Heart right ventricle (tissue), 16 donors: Measurements from ENCODE around the gene CAMK1D. TPM values are rescaled to one million over a fixed set of nuclear protein-coding genes. Genes with fewer than 3 reads are reported as not detected.

Experiments
- ATAC-seq, 8 donors: fragments of 200-7000 bp; cut with Tn5 transposase; one replicate each; pipeline ENCODE4 v1.9.1; 2020; ENCODE audit warnings: mild to moderate bottlenecking in 8 of 8, moderate library complexity in 8 of 8, moderate number of reproducible peaks in 1 of 8
- DNase-seq, 2 donors: peaks; one replicate each; pipeline ENCODE4 v3.0.0-alpha.2; 2020
- H3K27ac ChIP-seq, 10 donors: fragments of 200-600 bp; sonication (generic) in 2 of 10; one replicate each; pipeline versions ENCODE4 v1.5.0 to v1.8.0; 2020 to 2022; ENCODE audit warnings: mild to moderate bottlenecking in 3 of 10
- H3K27me3 ChIP-seq, 7 donors: fragments of 200-600 bp; one replicate each; pipeline ENCODE4 v1.8.0; 2021 to 2022; ENCODE audit warnings: mild to moderate bottlenecking in 2 of 7
- H3K36me3 ChIP-seq, 9 donors: fragments of 200-600 bp; sonication (generic) in 1 of 9; one replicate each; pipeline versions ENCODE4 v1.5.0 to v1.8.0; 2020 to 2022; ENCODE audit warnings: mild to moderate bottlenecking in 2 of 9
- H3K4me1 ChIP-seq, 9 donors: fragments of 200-600 bp; sonication (generic) in 1 of 9; one replicate each; pipeline versions ENCODE4 v1.5.0 to v1.8.0; 2020 to 2022; ENCODE audit warnings: mild to moderate bottlenecking in 4 of 9
- H3K4me3 ChIP-seq, 10 donors: fragments of 200-600 bp; sonication (generic) in 2 of 10; one replicate each; pipeline versions ENCODE4 v1.5.0 to v1.8.0; 2020 to 2022; ENCODE audit warnings: mild to moderate bottlenecking in 7 of 10, moderate library complexity in 2 of 10
- H3K9me3 ChIP-seq, 11 donors: fragments of 200-600 bp in 10 of 11; sonication (generic) in 2 of 11; one replicate each; pipeline versions ENCODE4 v1.5.0 to v1.8.0; 2013 to 2022; ENCODE audit warnings: mild to moderate bottlenecking in 2 of 11, control low read depth in 1 of 11, moderate library complexity in 1 of 11
- CTCF ChIP-seq, 9 donors: fragments of 200-600 bp; sonication (generic) in 2 of 9; IDR thresholded peaks; one replicate each; pipeline versions ENCODE4 v1.5.0 to v1.8.0; 2021 to 2022; ENCODE audit warnings: antibody characterized with exemption in 9 of 9, mild to moderate bottlenecking in 5 of 9, moderate library complexity in 1 of 9
- WGBS, 2 donors: extraction: QIAGEN DNeasy Blood & Tissue Kit; methylation state at CpG; one replicate each; pipeline ENCODE4 v1.1.7; 2013; ENCODE audit warnings: inconsistent platforms in 1 of 2; 5-methylcytosine and 5-hydroxymethylcytosine counted together
- intact Hi-C, 10 donors: fragments of 100-400 bp; cut with DNase I; formaldehyde crosslinking; loops; one replicate each; pipeline versions ENCODE4 v1.11.1 to v1.14.2; 2022
- polyA plus RNA-seq, 2 donors: library from polyadenylated mRNA; stranded (reverse); fragments of 200-250 nt; gene quantifications; one replicate each; pipeline ENCODE4 v1.2.3, GENCODE V29; 2013
- total RNA-seq, 10 donors: library from RNA; stranded (reverse); fragmentation: NEBNext Ultra II Directional in 3 of 10; extraction: Animal tissue kit (Norgen Biotek cat#: 25700) in 3 of 10; gene quantifications; one replicate each; pipeline versions ENCODE4 v1.2.1 to v1.2.4, GENCODE V29; 2021 to 2023
- donor health status: Arrhythmogenic right ventricular cardiomyopathy.
- donor health status: ischemic (EF 13 %, LVEDD 7.1; RV severe dilation, severe dysfunction).
- donor health status: healthy with polysubstance abuse.
- donor health status: DM: no; HTN: yes; CAD: no.
- donor health status: DM: no; HTN: no; CAD: no.
- donor health status: ischemic (EF 25% LVEDD 6.9; RV normal size, moderate dysfunction).
- donor health status: ischemic (EF 25% LVEDD 5.7; RV mildly dilated, moderate dysfunction).
- donor health status: healthy.
- donor health status: DM: yes; HTN: yes; CAD: no.
- donor health status: Ischemic cardiomyopathy.
- donor health status: ischemic (EF 35%, LVEDD 5.7; RV mildly dilated, moderate dysfunction).
- donor health status: nonischemic (EF 11% LVEDD 7.7; RV severe dilation, severe dysfunction).
- donor health status: DM: yes; HTN: yes; CAD: no.
- donor health status: PGD.
- donor health status: ischemic (EF 29% LVEDD 5.4; RV normal size, mild dysfunction).
- donor health status: nonischemic (EF 23%, LVEDD 6.1; RV moderate dilation, normal function).

Gene CAMK1D
- total and polyA plus RNA-seq, 12 donors, result 1.3 to 17.7 (median 2.6) TPM

- peaks cover 0 to 36% (median 0%) of the 10 kb centered on the region in 9 donors for H3K36me3 ChIP-seq
- no peak for TF ChIP-seq CTCF (IDR thresholded peaks at IDR 0.05)
- H3K4me1 ChIP-seq, result peaks cover 0 to 3% (median 0%) of the 10 kb centered on the region in 9 donors
- WGBS, 2 donors, result 84% methylated on average over 10 of the region's 10 CpGs
- DNase-seq (no peak), ATAC-seq (no peak)
- H3K9me3 ChIP-seq, result peaks cover 0 to 16% (median 6%) of the 10 kb centered on the region in 11 donors
- H3K4me3 ChIP-seq, result no peak overlapping the region
- intact Hi-C loops, result no loop called here
- no peaks in the 10 kb centered on the region for H3K27me3 ChIP-seq
- no peak overlapping the region for H3K27ac ChIP-seq
These were observed 463.2 kb downstream of the CAMK1D start for GRCh38 chr10:12812571-12812970.

DNA sequence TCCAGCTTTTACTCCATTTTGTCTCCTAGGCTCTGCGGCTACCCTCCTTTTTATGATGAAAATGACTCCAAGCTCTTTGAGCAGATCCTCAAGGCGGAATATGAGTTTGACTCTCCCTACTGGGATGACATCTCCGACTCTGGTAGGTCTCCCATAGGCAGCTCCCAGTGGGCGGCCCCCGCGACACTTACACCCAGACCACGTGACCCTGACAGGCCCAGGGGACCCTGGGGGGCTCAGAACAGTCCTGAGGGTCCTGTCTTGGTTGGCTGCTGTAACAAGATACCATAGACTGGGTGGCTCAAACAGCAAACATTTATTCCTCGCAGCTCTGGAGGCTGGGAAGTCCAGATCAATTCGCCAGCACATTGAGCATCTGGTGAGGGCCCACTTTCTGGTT, 464.8 kb downstream of the CAMK1D start:
- no peak overlapping the region for H3K27ac ChIP-seq
- DNase-seq (no peak), ATAC-seq (no peak)
- no peaks in the 10 kb centered on the region for H3K27me3 ChIP-seq
- intact Hi-C loops, result no loop called here
- peaks cover 0 to 38% (median 0%) of the 10 kb centered on the region in 9 donors for H3K36me3 ChIP-seq
- H3K9me3 ChIP-seq, result peaks cover 0 to 16% (median 6%) of the 10 kb centered on the region in 11 donors
- 98% methylated on average over 9 of the region's 9 CpGs for WGBS, 2 donors
- H3K4me3 ChIP-seq, result no peak overlapping the region
- no peak for TF ChIP-seq CTCF (IDR thresholded peaks at IDR 0.05)
- no peaks in the 10 kb centered on the region for H3K4me1 ChIP-seq

DNA sequence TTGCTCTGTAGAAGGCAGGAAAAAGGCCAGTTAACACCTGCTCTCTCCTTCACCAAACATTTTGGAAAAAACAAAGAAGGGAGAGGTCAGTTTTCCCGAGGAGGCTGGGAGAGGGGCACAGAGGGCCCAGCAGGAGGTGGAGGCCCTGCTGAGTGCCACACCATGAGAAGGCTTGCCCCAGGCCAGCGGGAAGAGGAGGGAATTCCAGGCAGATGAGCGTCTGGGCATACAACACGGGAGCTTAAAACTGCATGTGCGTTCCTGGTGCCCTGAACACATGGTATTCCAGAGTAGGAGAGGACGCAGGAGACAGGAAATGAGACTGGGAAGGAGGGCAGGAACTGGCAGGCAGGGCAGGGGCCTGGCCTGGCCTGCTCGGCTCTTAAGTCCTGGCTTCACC, 469.7 kb downstream of the CAMK1D start:
- ATAC-seq, result no peak
- Histone ChIP-seq H3K27me3 (no peaks in the 10 kb centered on the region), H3K9me3 (peaks cover 0 to 8% (median 4%) of the 10 kb centered on the region in 11 donors), H3K4me3 (no peak overlapping the region), H3K4me1 (peaks cover 0 to 6% (median 0%) of the 10 kb centered on the region in 9 donors), H3K27ac (no peak overlapping the region), H3K36me3 (peaks cover 0 to 40% (median 0%) of the 10 kb centered on the region in 9 donors)
- intact Hi-C loops, result no loop called here
- TF ChIP-seq CTCF (IDR thresholded peaks at IDR 0.05), result no peak
- DNase-seq, result no peak
- 70 to 78% methylated on average over 7 of the region's 7 CpGs for WGBS, 2 donors

GRCh38 chr10:12819656-12820055, 470.3 kb downstream of the CAMK1D start:
- WGBS, 2 donors, result 97% methylated on average over 10 of the region's 10 CpGs
- no peak overlapping the region for H3K4me3 ChIP-seq

More at GRCh38 chr10:12819656-12820055, 470.3 kb downstream of the CAMK1D start:
- DNase-seq, result no peak
- no peak for TF ChIP-seq CTCF (IDR thresholded peaks at IDR 0.05)
- ATAC-seq, result no peak
- H3K9me3 ChIP-seq, result peaks cover 0 to 2% (median 0%) of the 10 kb centered on the region in 11 donors
- intact Hi-C loops, result no loop called here
- peaks cover 0 to 6% (median 0%) of the 10 kb centered on the region in 9 donors for H3K4me1 ChIP-seq
- H3K36me3 ChIP-seq, result peaks cover 0 to 34% (median 0%) of the 10 kb centered on the region in 9 donors
- no peaks in the 10 kb centered on the region for H3K27me3 ChIP-seq
- H3K27ac ChIP-seq, result no peak overlapping the region
